ENCODE data around the gene LAMA3.

LAMA3 gene

GRCh38 chr18:23689031-23689615 is at the start of gene LAMA3:
Gene LAMA3, plus strand, starts transcription at chr18:23689453. Its CDS starts 231 bp downstream, at chr18:23689684.
- no peak for DNase-seq

- DNase-seq = no peak
Measured at GRCh38 chr18:23640052-23640451, 49.2 kb upstream of the LAMA3 start.

DNA sequence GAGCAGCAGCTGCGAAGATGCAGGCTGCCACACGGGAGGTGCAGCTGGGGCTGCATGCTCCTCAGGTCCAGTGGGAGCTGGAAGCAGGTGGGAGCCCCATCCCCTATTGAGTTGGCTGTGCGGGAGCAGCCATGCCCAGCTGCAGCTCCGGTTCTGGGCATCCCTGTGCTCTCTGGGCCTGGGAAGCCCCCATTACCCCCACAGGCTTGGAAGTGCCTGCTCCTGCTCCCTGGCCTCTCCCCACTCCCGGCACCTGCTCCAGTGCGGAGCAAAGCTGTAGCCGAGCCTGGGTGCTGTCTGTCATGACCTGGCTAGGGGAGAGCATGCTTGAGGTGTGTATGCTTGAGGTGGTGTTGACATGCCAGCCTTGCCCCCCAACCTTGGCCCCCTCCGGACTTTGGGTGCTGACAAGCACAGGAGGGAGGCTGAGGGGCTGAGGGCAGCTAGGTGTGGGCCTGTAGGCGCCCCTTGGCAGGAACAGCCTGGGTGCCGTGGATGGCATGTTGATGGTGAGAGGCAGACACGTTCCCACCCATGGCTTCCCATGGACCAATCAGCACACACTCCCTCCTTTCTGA is 48.0 kb upstream of the LAMA3 start:
- no peak for DNase-seq

- no peak for DNase-seq
Measured at GRCh38 chr18:23641937-23642666, 47.2 kb upstream of the LAMA3 start.

- no peak for DNase-seq
Measured at GRCh38 chr18:23643815-23644490, 45.3 kb upstream of the LAMA3 start.

GRCh38 chr18:23645568-23646175 is 43.6 kb upstream of the LAMA3 start:
- DNase-seq = no peak

DNA sequence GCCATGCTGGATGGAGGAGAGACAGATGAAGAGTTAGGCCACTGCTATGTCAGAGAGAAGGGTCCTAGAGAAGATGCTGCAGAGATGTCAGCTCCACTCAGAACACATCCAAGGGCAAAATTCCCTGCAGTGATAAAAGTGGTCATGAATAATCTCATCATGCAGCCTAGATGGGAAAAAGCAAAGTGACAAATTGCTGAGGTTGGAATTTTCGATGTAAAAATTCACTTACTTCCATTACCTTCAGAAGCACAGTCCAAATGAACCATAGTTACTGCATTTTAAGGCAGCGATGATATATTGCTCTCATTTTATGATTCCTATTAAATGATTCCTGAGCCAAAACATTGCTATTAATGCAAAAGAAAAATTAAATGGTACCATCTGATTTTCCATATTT is 43.0 kb upstream of the LAMA3 start:
- no peak for DNase-seq

GRCh38 chr18:23648456-23648855 is 40.8 kb upstream of the LAMA3 start:
- no peak for DNase-seq

GRCh38 chr18:23648940-23649607 is 40.2 kb upstream of the LAMA3 start:
- DNase-seq = no peak

GRCh38 chr18:23650968-23651927 is 38.0 kb upstream of the LAMA3 start:
- no peak for DNase-seq

- DNase-seq = no peak
Measured at GRCh38 chr18:23652232-23652631, 37.0 kb upstream of the LAMA3 start.

GRCh38 chr18:23658285-23658684 is 31.0 kb upstream of the LAMA3 start:
- no peak for DNase-seq

DNA sequence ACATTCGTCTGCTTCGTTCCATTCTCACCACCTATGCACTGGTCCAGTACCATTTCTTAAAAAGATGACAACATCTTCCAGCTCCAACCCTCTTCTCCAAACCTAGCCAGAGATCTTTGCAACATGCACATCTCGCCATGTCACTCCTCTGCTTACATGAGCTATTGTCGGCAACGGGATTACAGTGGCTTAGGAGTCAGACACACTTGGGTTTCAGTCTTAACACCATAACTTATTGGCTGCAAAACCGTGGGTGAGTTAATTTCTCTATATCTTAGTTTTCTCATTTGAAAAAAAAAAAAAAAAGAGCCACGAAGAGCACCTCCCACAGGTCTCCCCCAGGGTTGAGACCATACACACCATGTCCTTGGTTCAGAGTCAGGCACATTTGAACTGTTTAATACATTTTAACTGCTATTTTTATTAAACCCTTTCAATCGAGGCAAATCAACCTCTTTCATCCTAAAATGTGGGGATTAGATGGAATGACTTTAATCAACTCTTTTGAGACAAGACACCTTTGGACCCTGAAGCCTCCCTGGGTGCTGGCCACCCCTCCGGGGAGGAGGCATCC is 27.4 kb upstream of the LAMA3 start:
- no peak for DNase-seq

DNA sequence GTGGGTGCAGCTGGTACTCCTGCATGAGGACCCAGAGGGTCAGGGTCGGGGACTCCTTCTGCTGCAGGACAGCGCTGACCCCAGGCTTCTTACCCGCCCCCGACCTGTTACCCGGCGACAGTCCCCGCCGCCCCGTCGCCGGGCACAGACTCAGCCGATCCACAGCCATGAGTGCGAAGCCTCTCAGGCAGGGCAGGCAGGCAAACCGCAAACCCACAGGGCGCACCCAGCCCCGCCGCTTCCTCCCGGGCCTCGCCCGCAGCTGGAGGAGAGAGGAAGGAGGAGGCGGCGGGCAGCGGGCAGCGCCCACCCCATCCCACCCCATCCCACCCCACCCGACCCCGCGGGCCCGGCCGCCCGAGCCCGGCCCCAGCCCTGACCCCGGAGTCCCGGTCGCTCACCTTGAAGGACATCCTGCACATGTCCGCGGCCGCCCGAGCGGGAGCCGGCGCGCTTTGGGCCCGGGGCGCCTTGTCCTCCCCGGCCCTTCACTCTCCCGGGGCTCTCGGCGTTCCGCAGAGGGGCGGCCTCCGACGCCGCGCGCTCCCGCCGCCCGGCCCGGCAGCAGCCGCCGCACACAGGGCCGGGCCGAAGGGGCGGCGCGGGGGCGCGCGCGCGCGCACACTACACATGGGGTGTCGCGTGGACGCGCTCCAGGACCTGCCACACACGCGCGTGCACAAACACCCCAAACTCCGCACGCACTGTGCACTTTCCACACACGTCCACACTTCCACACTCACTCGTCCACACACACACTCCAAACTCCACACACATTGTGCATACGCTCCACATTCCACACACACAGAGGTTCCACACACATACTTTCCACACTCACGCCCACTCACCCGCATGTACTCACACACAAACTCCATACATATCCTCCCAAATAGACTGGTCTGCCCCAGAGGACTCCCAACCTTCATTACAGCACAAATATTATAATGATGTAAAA is 26.7 kb upstream of the LAMA3 start, which contains the start of gene ANKRD29:
TSS of gene ANKRD29 (minus strand) at position 603 of the 955 bp plus-strand sequence. CDS start at position 422, 181 bp downstream.
- DNase-seq = peak; percentile 58

- DNase-seq = no peak
Measured at GRCh38 chr18:23664674-23665073, 24.6 kb upstream of the LAMA3 start.

DNA sequence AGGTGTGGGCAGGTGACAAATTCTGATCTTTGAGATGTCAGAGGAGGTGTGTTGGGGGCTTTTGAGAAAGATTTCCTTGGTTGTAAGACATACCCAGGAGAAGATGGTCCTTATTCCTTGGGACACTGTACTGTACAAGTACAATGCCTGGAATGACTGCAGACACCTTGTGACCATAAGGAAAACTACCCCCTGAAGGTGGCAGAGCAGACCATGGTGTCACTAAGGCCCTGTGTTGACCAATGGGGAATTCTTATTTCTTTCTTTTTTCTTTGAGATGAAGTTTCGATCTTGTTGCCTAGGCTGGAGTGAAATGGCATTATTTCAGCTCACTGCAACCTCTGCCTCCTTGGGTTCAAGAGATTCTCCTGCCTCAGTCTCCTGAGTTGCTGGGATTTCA is 22.1 kb upstream of the LAMA3 start:
- no peak for DNase-seq

DNA sequence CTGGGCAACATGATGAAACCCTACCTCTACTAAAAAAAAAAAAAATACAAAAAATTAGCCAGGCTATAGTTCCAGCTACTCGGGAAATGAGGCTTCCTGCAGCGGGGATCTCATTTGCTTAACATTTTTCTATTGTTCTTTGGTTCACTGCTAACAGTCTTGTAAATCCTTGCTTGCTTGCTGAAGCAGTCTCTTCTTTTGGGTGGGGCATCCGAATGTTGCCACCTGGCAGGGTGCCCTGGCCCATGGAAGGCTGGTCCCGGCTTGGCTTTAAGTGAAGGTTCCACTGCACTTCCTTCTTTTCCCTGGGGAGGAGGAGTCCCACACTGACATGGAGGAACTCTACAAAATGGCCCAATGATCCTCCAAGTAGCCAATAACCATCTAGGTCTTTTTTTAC is 20.5 kb upstream of the LAMA3 start:
- DNase-seq = no peak

- DNase-seq = no peak
Measured at GRCh38 chr18:23669202-23669766, 20.0 kb upstream of the LAMA3 start.

- DNase-seq = no peak
Measured at GRCh38 chr18:23669804-23670405, 19.3 kb upstream of the LAMA3 start.
